Measurements from ENCODE around the gene PIP5K1B. TPM values are rescaled to one million over a fixed set of nuclear protein-coding genes. Genes with fewer than 3 reads are reported as not detected.

PIP5K1B gene
- total RNA-seq, 1 experiment from 2014 or later: 9.0 TPM

GRCh38 chr9:68706363-68707201 lies 1.5 kb downstream of the PIP5K1B start:
- TSS peak; percentile 40 for BruUV-seq (replicated peaks)
- Mint-ChIP-seq H3K4me3 (ENCODE audit: low read depth, unreplicated experiment) (peak overlapping the region; percentile 98), H3K4me1 (ENCODE audit: low read depth, unreplicated experiment) (peaks cover 10% of the 10 kb centered on the region), H3K27me3 (ENCODE audit: unreplicated experiment) (peaks cover 21% of the 10 kb centered on the region), H3K9me3 (ENCODE audit: low read depth, unreplicated experiment) (no peaks in the 10 kb centered on the region), H3K36me3 (ENCODE audit: insufficient read depth, unreplicated experiment) (peaks cover 23% of the 10 kb centered on the region), H3K27ac (ENCODE audit: unreplicated experiment) (no peak overlapping the region)
- no peak for DNase-seq
- no peak for TF ChIP-seq CTCF (IDR thresholded peaks at IDR 0.05; ENCODE audit: unreplicated experiment)
- intact Hi-C loops (cut with micrococcal nuclease; ENCODE audit: unreplicated experiment): loop anchor here (5.0 kb wide), 2 partner anchors 36 to 71 kb away; no protein-coding TSS in a partner anchor
- CTCF ChIA-PET: interaction anchor here (0.9 kb wide), 1 partner anchor 21 kb away, joined by 3 read pairs; no protein-coding TSS in a partner anchor

GRCh38 chr9:68707801-68708488 lies 2.9 kb downstream of the PIP5K1B start:
- Mint-ChIP-seq H3K27ac (ENCODE audit: unreplicated experiment) (no peak overlapping the region), H3K4me3 (ENCODE audit: low read depth, unreplicated experiment) (no peak overlapping the region), H3K4me1 (ENCODE audit: low read depth, unreplicated experiment) (peaks cover 10% of the 10 kb centered on the region), H3K9me3 (ENCODE audit: low read depth, unreplicated experiment) (no peaks in the 10 kb centered on the region), H3K36me3 (ENCODE audit: insufficient read depth, unreplicated experiment) (peaks cover 23% of the 10 kb centered on the region), H3K27me3 (ENCODE audit: unreplicated experiment) (peaks cover 15% of the 10 kb centered on the region)
- BruUV-seq (replicated peaks): no TSS peak
- TF ChIP-seq CTCF (IDR thresholded peaks at IDR 0.05; ENCODE audit: unreplicated experiment): no peak
- no peak for DNase-seq
- CTCF ChIA-PET: no interaction called here
- intact Hi-C loops (cut with micrococcal nuclease; ENCODE audit: unreplicated experiment): loop anchor here (5.0 kb wide), 2 partner anchors 34 to 69 kb away; no protein-coding TSS in a partner anchor

GRCh38 chr9:68708513-68708912 lies 3.5 kb downstream of the PIP5K1B start:
- H3K27ac Mint-ChIP-seq (ENCODE audit: unreplicated experiment): no peak overlapping the region
- peaks cover 15% of the 10 kb centered on the region for H3K27me3 Mint-ChIP-seq (ENCODE audit: unreplicated experiment)
- BruUV-seq (replicated peaks): no TSS peak
- no peak overlapping the region for H3K4me3 Mint-ChIP-seq (ENCODE audit: low read depth, unreplicated experiment)
- H3K36me3 Mint-ChIP-seq (ENCODE audit: insufficient read depth, unreplicated experiment): peaks cover 23% of the 10 kb centered on the region
- DNase-seq: no peak
- peaks cover 10% of the 10 kb centered on the region for H3K4me1 Mint-ChIP-seq (ENCODE audit: low read depth, unreplicated experiment)
- no peak for TF ChIP-seq CTCF (IDR thresholded peaks at IDR 0.05; ENCODE audit: unreplicated experiment)
- H3K9me3 Mint-ChIP-seq (ENCODE audit: low read depth, unreplicated experiment): no peaks in the 10 kb centered on the region
- CTCF ChIA-PET: no interaction called here
- intact Hi-C loops (cut with micrococcal nuclease; ENCODE audit: unreplicated experiment): loop anchor here (5.0 kb wide), 2 partner anchors 34 to 69 kb away; no protein-coding TSS in a partner anchor

GRCh38 chr9:68709291-68710110 lies 4.5 kb downstream of the PIP5K1B start:
- CTCF ChIA-PET: no interaction called here
- Mint-ChIP-seq H3K27ac (ENCODE audit: unreplicated experiment) (no peak overlapping the region), H3K9me3 (ENCODE audit: low read depth, unreplicated experiment) (no peaks in the 10 kb centered on the region), H3K4me1 (ENCODE audit: low read depth, unreplicated experiment) (peaks cover 10% of the 10 kb centered on the region), H3K36me3 (ENCODE audit: insufficient read depth, unreplicated experiment) (peaks cover 19% of the 10 kb centered on the region), H3K4me3 (ENCODE audit: low read depth, unreplicated experiment) (no peak overlapping the region), H3K27me3 (ENCODE audit: unreplicated experiment) (peaks cover 15% of the 10 kb centered on the region)
- no TSS peak for BruUV-seq (replicated peaks)
- TF ChIP-seq CTCF (IDR thresholded peaks at IDR 0.05; ENCODE audit: unreplicated experiment): no peak
- intact Hi-C loops (cut with micrococcal nuclease; ENCODE audit: unreplicated experiment): loop anchor here (5.0 kb wide), 2 partner anchors 33 to 68 kb away; no protein-coding TSS in a partner anchor
- no peak for DNase-seq

Measured in Calu3 (cell line).